Fibroblast of pulmonary artery (primary cell): Measurements from ENCODE around the gene JAML.

Experiments used
- DNase-seq: peaks from one replicate; pipeline ENCODE4 v3.0.0-alpha.2; 2010; ENCODE audit warnings: low read depth
- H3K4me3 ChIP-seq: replicated peaks from 2 replicates; pipeline ENCODE4 v1.5.1; 2011; ENCODE audit warnings: low read depth, mild to moderate bottlenecking, control low read depth, low read length, moderate library complexity
- TF ChIP-seq, protein P1 (sequence below): IDR thresholded peaks from 2 replicates; pipeline ENCODE4 v1.5.1; 2011; ENCODE audit warnings: mild to moderate bottlenecking, control low read depth, low read length, inconsistent platforms; ENCODE audit errors: missing control alignments

JAML gene

GRCh38 chr11:118227865-118228785, 3.3 kb upstream of the JAML start:
- H3K4me3 ChIP-seq = no peak overlapping the region
- TF ChIP-seq, protein P1, sequence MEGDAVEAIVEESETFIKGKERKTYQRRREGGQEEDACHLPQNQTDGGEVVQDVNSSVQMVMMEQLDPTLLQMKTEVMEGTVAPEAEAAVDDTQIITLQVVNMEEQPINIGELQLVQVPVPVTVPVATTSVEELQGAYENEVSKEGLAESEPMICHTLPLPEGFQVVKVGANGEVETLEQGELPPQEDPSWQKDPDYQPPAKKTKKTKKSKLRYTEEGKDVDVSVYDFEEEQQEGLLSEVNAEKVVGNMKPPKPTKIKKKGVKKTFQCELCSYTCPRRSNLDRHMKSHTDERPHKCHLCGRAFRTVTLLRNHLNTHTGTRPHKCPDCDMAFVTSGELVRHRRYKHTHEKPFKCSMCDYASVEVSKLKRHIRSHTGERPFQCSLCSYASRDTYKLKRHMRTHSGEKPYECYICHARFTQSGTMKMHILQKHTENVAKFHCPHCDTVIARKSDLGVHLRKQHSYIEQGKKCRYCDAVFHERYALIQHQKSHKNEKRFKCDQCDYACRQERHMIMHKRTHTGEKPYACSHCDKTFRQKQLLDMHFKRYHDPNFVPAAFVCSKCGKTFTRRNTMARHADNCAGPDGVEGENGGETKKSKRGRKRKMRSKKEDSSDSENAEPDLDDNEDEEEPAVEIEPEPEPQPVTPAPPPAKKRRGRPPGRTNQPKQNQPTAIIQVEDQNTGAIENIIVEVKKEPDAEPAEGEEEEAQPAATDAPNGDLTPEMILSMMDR = no peak
- no peak for DNase-seq

- TF ChIP-seq, protein P1 = no peak
- no peak for DNase-seq
- no peak overlapping the region for H3K4me3 ChIP-seq
Observed at GRCh38 chr11:118226781-118227180, 2.0 kb upstream of the JAML start.

DNA sequence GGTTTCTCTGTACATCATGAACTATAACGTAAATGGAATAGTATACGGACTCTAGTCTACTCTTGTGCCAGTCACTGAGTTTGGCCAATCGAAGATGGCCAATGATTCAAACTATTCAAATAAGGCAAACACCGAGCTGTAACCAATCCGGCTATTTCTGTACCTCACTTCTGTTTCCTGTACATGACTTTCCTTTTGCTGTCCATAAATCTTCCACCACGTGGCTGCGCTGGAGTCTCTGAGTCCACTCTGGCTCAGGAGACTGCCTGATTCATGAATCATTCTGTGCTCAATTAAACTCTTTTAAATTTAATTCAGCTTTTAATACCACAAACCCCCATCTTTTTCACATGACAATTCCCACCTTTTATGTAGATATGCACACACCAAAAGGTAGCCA, 1.5 kb upstream of the JAML start:
- H3K4me3 ChIP-seq = no peak overlapping the region
- TF ChIP-seq, protein P1 = no peak
- DNase-seq = no peak

- TF ChIP-seq, protein P1 = no peak
- H3K4me3 ChIP-seq = no peak overlapping the region
- DNase-seq = no peak
Observed at GRCh38 chr11:118223992-118224391, 819 bp downstream of the JAML start.

DNA sequence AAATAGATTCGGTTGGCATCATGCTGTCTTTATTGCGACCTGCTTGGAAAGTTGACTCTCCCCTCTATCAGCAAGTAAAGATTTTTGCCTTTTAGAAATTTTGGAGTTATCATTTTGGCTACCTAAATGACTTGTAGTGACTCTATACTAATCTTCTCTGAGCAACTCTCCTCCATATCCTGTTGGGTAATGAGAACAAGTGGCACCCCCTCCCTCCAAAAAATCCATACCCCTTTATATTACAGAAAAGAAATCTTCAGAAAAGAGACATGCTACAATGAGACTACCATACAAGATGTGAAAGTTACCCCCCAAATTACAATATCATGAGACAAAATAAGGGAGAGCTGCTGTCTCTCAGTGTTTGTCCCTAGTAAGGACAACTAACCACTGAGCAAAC, 1.2 kb downstream of the JAML start:
- H3K4me3 ChIP-seq = no peak overlapping the region
- TF ChIP-seq, protein P1 = no peak

DNA sequence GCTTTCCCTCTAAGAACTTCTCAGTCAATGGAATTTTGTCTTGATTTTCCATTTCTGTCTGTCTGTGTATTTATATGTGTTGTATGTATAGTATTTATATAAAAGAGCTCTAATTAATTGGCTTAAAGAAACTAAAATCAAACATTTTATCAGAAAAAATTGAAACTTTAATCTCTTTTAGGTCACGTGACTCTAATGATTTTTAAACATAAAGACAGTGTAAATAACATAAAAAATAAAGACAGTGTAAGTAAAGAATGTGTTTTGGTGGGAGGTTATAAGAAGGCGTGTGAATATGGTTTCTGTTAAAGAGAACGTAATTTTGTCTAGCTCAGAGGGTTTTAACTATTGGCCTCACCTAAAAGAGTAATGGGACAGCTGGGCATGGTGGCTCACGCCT, 2.4 kb downstream of the JAML start:
- no peak for DNase-seq
- no peak overlapping the region for H3K4me3 ChIP-seq
- TF ChIP-seq, protein P1 = no peak

More for the DNA sequence above, 1.2 kb downstream of the JAML start:
- DNase-seq = no peak

GRCh38 chr11:118221419-118221818, 3.4 kb downstream of the JAML start:
- TF ChIP-seq, protein P1 = no peak
- no peak overlapping the region for H3K4me3 ChIP-seq
- DNase-seq = no peak
